Neural progenitor cell (in vitro differentiated cells): Measurements from ENCODE around the gene ATP1A2.

Source experiments
- CTCF ChIP-seq: fragments of 200-600 bp; sonication (generic); IDR thresholded peaks from 2 replicates; pipeline ENCODE4 v1.5.1; 2017; ENCODE audit warnings: antibody characterized with exemption, mild to moderate bottlenecking
- EZH2 ChIP-seq: fragments of 200-600 bp; sonication (generic); IDR thresholded peaks from 2 replicates; pipeline ENCODE4 v1.6.1; 2017; ENCODE audit warnings: antibody characterized with exemption, mild to moderate bottlenecking, moderate library complexity

GRCh38 chr1:160163615-160164014, 48.1 kb downstream of the ATP1A2 start:
- TF ChIP-seq CTCF: no peak
- no peak for TF ChIP-seq EZH2
